Measurements from ENCODE around the gene PDE11A.

Gene PDE11A

GRCh38 chr2:177921726-177922125 is 150.9 kb downstream of the PDE11A start:
- no peak for DNase-seq

DNA sequence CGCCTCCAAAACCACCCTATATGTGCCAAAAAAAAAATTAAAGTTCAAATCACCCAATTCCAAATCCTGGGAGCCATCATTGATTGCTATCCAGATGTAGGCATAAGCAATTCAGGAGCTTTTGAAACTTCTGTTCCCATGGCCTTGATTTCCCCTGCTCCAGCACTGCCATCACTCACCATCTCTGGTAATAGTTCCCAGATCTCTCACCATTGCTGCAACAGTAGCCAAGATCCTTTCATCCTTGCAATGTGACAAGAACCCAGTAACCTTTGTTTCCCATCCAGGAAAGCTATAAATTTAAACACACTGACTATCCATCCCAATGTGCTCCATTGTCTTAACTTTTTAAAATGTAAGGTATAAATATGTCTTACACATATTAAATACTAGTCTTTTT is 155.4 kb downstream of the PDE11A start:
- DNase-seq: no peak

DNA sequence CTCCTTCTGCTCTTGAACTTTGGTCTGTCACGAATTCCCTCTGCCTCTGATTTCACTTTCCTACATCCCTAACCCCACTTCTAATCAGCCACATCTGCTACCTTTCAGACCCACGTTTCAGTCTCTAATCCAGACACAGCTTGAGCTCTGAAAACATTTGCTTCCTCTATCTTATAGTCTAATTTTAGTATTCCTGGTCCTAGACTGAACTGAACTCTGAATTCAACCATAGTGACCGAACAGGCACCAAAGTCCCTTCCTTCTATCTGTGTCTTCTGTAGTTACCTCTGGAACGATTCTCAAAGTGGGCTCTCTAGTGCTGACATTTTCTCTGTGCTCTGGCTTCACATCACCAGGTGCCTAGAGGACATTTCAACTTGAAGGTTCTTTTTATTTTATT is 156.2 kb downstream of the PDE11A start:
- no peak for DNase-seq

- DNase-seq: no peak
Observed at GRCh38 chr2:177914247-177914646, 158.3 kb downstream of the PDE11A start.

DNA sequence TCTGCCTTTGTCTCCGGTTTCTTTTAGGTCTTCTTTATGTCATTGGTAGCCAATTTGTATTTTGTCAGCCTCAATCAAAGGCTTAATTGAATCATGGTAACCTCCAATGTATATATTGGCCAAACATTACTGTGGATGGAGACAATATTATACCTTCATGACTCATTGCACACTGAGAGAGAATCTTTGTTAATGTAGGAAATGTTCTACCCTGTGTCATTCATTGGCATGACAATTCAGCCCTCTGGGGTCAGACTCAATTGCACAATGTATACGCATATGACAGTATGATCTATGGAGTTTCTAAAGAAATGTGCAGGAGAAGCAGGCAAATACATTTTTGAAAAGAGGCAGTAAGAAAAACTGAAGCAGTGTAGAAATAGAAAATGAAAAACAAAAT is 162.6 kb downstream of the PDE11A start:
- no peak for DNase-seq

DNA sequence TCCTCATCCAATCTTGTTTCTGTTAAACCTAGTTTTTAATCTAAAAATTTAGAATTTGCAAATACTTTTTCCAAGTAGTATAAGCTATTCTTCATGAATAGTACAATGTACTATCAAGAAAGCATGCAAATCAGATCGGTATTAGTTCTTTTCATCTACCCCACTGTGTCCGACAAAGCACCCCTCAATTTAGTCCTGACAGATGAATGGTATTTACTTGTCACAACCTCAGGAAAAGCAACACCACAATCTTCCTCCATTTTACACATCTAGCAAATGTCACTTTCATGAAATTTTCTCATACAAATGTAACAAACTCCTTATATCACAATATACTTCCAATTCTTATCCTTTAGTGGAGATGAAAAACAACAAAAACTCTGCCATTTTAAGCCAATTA is 163.8 kb downstream of the PDE11A start:
- no peak for DNase-seq

- no peak for DNase-seq
Observed at GRCh38 chr2:177908182-177908581, 164.4 kb downstream of the PDE11A start.

DNA sequence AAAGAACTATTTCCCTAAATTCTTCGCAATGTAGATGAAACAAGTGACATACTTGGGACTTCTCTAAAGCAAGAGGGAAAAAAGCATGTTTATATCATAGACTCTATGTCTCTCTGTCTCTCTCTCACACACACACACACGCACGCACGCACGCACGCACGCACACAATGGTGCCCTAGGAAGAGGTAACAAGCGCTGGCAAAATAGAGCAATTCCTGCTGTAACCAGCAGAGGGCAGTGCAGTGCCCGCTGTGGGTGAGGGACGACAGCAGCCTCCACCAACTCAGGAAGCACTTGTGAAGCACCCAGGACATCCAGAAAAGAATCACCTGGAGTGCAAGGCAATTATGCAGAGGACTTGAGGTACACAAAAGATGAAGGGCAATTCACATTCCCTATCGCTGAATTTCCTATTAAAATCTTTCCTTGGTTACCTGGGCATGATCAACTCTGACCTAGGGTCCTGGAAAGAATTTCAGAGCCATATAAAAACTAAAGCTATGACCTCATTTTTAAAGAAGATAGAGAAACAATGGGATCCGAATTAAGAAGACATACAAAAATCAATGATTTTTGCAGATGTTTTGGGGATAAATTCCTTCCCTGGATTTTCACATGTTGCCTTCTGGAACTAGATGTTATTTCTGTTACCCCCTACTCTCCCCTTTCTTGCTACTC is 166.4 kb downstream of the PDE11A start:
- DNase-seq: peak; percentile 4 to 23

DNA sequence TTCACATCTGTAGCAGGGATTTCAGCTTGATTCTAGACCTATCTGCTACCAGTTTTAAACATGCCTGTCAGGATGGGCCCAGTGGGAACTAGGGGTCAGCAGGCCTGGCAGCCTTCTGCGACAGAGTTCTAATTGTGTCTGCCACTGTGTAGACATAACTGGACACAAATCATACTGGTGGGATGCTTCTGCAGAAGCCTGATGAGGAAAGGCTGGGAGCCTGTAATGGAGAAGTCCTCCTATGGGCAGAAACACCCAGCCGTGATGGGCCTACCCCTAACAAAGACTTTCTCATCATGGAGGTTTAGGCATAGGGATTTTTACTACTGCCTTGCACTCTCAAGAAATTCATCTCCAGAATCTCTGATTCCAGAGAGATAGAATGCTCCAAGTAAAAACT is 166.9 kb downstream of the PDE11A start:
- no peak for DNase-seq

DNA sequence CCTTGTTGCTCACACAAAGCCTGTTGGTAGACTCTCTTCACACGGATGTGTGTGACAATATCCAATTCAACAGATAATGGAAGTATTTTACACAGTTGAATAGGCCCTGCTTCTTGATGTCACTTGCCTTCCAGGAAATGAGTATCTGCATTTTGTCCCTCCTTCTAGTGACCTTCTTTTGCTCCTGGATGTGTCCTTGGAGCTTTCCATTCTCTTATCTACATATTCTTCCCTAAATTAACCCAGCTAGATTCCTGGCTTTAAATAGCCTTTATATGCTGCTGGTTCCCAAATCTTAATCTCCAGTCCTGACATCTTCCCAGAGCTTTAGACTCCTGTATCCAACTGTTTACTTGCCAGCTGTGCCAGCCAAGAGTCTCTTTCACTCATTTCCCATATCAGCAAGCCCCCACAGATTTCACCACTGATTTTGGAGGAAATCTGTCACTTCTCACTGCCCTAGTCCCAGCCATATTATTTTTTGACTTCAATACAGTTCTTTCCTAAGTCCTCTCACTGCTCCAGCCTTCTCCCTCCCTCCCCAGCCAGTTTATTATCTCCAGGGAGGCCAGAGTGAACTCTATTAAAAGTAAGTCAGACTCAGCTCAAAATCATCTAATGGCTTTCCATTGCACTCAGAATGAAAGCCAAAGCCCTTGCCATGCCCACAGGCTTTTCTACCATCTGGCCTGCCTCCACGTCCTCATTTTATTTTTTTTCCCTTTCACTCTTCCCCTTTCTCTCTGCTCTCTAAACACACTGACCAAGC is 170.0 kb downstream of the PDE11A start:
- DNase-seq: no peak

DNA sequence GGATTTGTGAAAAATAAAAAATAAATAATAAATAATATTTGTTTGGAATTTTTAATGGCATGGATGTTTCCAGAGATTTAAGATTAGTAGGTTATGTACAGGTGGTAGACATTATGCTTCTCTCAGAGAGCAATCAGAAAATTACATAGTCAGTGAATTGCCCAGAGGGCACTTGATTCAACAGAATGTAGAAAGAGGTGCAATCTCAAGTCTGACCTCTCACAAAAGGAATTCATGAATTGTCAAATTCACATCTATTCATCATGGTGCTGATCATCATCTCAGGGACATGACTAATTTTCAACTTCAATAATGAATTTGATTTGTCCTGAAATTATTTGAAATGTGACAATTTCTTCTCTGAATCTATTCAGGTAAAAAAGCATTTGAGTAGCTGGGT is 172.5 kb downstream of the PDE11A start:
- no peak for DNase-seq

DNA sequence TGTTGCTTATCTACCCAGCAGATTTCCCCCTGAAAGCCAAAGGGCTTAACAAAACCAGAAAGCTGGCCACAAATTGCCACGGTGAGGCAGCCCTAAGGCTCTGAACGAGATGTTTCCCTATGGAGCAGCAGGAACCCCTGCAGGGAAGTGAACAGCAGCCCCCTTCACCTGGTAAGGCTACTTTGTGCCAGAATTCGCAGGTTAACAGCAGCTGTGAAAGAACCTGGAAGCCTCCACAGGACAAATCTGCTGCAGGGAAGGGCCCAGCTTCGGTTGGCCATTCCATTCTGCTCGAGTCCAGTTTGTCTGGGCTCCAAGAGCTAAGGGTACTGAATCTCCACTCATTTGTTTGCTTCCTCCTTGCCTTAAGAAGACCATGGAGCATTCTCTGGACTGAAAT is 175.3 kb downstream of the PDE11A start:
- no peak for DNase-seq

- no peak for DNase-seq
Observed at GRCh38 chr2:177896587-177896986, 176.0 kb downstream of the PDE11A start.

DNA sequence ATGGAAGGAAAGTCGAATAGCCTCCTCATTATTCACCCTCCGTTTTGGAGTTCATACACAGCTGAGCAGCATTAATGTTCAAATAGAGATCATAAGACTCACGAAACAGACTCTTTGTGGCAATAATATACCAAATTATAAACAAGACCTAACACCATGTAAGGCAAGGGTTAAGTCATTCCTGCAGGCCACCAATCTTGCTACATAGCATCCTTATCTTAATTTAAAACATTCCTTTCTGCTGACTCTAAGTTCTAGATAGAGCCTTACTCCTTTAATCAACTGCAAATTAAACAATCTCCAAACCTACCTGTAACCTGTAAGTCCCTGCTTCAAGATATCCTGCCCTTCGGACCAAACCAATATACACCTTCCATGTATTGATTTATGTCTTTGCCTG is 178.0 kb downstream of the PDE11A start:
- DNase-seq: no peak

DNA sequence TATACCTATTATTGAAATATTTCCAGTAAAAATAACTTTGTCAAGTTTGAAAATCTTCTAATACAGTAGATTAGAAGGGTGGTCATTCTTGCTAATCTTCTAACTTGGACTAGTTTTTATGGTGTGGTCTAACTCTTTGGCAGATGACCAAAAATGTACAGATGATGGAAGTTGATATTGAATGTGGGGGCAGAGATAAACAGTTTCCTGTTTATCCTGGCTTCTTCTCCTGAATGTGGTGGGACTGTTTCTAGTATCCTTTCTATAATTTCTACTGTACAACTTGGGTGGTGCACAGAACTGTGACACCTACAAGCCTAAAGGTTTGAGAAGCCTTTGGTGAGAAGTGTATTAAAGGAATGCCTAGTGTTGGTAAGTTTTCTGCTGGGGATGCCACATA is 178.7 kb downstream of the PDE11A start:
- DNase-seq: no peak

GRCh38 chr2:177891533-177891932 is 181.0 kb downstream of the PDE11A start:
- no peak for DNase-seq

DNA sequence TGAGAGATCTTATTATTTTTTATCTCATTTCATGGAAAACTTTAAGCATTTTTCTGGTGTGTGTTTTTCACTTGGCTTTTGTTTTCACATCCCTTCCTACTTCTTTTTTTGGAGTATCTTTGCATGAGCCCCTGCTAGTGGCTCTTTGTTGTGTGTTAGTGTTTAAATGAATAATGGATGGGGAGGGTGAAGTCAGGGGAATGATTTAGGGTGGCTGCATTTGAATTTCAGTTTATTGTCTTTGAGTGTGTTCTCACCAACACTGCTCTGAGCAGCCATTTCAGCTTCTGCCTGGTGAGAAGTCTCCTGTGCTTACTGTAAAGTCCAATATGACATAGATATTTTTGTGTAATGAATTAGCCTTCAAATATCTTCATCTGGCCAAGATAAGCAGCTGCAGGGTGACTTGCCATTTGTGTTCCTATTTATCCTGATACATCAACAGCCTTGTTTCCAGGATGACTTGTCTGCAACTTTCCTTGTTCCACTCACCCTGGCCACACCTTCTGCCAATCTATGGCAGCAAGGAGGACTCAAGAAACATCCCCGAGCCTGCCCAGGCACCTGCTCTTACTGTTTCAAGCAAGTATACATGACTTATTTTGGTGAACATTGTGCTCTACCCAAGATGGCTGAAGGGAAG is 182.6 kb downstream of the PDE11A start:
- DNase-seq: no peak

GRCh38 chr2:177888581-177888980 is 184.0 kb downstream of the PDE11A start:
- DNase-seq: no peak

- no peak for DNase-seq
Observed at GRCh38 chr2:177887722-177888121, 184.9 kb downstream of the PDE11A start.

DNA sequence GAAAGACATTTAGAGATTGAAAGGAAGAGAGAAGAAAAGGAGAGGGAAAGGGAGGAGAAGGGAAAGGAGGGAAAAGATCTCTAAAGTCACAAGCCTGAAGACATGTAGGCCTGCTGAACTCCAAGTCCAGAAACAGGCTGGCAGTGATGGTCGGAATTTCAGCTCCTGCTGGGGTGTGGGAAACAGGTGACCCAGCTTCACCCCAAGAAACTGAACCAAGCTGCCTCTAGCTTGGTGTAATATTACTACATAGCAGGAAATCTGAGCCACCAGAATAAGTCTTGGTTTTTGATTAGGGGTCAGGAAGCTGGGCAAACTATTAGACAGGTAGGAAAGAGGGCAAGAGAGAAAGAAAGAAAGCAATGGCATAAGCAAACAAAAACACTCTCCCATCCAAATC is 185.8 kb downstream of the PDE11A start:
- no peak for DNase-seq

GRCh38 chr2:177885828-177886466 is 186.6 kb downstream of the PDE11A start:
- DNase-seq: no peak

DNA sequence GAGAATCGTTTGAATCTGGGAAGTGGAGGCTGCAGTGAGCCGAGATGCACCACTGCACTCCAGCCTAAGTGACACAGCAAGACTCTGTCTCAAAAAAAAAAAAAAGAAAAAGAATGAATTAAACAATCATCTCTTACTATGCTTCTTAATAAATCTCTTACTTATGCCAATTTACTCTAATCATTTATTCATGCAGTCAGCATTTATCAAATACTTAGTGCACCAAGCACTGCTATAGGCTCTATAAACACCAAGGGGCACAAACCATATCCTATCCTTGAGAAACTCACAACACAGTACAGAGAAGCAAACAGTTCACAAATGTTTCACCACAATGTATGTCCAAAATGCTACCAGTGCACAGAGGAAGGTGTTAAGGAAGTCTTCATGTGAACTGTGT is 189.4 kb downstream of the PDE11A start:
- no peak for DNase-seq

DNA sequence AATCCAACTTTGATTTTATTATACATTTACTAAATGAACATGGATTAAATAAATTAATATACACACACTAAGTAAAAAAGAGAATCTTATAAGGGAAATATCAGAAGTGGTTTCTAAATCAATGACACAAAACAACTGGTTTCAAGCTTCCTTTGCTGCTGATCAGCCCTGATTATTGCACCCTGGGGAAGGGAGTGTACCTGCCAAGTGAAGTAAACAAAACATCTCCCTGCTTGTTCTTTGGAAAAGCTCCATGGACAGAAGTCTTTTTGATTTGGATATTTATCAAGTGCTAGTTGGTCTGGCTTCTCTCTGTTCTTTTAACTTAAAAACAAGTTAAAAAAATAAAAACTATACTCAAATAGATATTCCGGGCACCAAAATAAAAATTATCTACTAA is 190.1 kb downstream of the PDE11A start:
- DNase-seq: no peak

DNA sequence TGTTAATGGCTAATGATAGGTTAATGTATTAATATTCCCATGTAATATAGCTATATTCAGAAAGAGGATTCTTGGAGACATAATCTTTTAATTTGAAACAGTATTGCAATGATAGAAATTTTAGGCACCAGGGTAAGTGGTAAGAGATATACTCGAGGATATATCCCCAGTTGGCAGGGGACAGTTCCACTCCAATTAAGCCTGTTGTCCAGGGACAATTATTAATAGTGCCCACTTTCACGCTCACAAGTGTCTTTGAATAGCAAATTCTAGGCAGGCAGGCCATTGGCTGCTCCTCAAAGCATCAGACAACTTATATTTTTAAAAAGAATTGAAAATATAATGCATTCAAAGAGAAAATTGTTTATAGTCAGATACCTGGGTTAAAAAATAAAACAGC is 190.7 kb downstream of the PDE11A start:
- DNase-seq: no peak
